ENCODE results near the gene SMOC1.

DNA sequence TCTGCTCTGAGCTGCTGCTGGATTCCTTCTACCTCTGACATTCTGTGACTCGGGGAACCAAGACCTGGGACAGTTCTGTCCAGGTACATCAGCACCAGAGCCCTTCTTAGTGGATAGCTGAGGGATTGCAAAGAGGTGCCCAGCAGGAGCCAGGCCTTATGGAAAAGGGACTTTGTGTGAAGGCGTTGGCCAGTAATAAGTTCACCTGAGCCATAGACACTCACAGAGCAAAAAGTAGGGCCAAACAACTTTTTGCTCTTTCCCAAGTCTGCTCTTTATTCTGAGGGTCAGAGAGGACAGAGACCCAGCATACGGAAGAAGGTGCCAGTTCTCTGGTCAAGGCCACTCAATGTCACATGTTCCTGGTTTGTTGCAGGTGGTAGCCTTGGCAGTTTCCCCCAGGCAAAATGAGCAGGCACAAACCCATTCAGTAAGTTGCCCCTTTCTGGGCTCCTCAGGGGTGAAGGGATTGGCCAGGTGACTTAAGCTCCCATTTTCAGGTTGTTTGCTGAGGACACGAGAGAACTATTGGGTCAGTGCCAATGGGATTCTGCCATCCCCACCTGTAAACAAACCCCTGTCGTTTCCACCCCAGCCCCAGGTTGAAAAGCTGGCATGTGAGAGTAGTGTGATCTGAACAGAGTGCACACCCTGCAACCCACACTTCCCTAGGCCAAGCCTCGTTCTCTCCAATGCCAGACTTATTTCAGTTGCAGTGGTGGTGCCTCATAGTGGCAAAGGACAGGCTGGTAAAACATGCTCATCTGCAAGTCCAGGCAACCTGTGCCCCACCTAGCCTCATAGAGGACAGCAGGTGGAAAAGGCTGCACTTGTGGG, 150.3 kb downstream of the SMOC1 start:
- TF ChIP-seq EZH2 (IDR thresholded peaks at IDR 0.05; ENCODE audit: insufficient read depth, poor library complexity, severe bottlenecking) (no peak), EZH2phosphoT487 (IDR thresholded peaks at IDR 0.05; ENCODE audit: insufficient read depth, low read depth) (no peak)

Measured in GM23248 (cell line).